Activated CD4-positive, alpha-beta T cell treated with anti-CD3 and anti-CD28 coated beads for 1 hour (primary cell): Measurements from ENCODE around the gene STK24.
A peak's percentile ranks its signal among the peaks of the same experiment; 100 is the strongest.

Experiments
- DNase-seq: peaks from one replicate; pipeline ENCODE4 v3.0.0-alpha.2; 2020

Gene STK24

DNA sequence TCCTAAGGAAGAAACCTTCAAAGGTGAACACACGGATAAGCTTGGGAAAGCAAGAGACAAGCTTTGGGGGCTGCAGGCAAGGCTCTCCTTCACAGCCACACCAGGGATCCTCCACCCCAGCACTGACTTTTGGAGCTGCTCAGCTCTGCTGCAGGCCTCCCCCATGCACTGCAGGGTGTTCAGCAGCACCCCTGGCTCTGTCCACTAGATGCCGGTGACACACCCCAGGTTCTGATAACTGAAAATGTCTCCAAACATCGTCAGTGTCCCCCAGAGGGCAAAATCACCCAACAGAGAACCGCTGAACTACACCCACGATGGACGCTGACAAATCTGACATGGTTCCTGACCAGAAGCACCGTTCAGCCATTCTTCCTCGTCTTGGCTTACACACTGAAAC lies 90.5 kb downstream of the STK24 start:
- DNase-seq = no peak

DNA sequence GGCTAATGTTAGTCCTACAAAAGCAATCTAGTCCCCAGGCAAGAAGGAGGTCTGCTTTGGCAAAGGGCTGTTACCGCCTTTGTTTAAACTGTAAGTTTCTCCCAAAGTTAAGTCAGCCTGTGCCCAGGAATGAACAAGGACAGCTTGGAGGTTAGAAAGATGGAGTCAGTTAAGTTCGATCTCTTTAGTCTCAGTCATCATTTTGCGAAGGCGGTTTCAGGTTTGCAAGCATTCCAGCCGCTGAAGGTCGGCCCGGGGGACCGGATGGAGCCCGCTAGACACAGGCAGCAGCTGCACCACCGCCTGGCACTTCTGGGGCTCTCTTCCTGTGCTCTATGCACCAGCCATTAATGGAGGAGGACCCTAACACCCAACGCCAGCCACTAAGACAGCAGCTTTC lies 91.3 kb downstream of the STK24 start:
- no peak for DNase-seq

DNA sequence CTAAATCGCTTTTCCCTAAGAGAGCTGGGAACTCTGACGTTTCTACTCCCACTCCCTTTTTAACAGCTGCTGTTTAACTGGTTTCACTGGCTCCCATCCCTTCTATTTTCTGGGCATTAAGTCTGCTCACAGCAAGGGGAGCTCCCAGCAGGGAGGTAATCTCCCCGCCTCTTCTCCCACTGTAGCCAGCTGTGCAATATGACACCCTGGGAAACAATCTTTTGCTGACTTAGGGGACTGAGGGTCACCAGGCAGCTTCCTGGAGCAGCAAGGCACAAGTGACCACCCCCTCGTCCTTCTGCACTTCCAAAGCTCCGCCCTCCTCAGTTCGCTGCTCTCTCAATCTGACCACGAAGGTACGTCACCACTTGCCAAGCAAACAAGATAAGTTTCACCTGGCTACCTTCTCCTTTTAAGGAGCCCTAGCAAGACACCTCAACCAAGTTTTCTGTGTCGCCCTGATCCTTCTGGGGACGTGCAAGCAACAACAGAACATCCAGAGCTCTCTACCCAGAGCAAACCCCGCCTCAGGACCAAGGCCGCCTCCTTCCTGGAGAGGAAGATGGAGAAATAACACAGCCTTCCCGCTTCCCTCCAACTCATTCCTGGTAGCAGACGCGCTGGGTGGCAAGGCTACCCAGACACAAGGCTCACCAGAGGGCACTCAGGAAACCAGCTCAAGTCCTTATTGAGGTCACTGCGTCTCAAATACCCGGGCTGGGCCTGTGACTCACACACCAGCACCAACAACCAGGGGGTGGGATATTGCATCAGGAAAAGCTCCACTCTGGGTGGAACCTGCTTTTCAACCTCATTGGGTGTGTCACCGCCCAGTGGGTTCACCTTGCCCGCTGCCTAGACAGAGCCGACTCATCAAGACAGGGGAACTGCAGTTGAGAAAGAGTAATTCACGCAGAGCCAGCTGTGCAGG lies 92.4 kb downstream of the STK24 start:
- DNase-seq = peak; percentile 51

DNA sequence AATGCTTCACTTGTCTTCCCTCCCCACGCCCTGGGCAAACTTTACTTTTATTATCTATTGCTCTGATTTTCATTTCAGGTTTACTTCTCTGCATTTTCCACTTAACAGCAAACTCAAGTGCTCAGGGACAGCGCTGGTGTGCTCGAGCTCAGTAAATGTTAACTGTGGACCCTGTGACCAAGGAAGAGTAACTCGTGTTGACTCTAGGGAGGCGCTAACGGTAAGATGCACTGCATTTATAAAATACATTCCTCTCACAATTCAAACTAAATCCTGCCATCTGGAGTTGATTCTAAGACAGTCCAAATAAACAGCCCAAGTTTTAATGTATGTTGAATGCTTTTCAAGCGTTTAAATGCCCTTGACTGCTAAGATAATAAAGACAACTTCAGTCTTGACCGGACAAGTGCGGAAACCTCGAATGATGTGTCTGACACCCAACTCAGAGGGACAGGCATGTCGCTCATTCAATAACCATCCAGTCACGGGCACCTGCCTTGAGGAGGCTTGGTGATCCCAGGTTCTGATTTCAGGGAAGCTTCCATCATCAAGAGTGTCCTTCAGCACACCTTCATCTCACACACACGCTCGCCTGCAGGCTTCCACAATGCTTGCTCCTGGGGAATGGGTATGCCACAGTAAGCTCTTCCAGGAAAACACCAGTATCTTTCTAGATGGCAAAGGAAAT lies 93.2 kb downstream of the STK24 start:
- DNase-seq = no peak

DNA sequence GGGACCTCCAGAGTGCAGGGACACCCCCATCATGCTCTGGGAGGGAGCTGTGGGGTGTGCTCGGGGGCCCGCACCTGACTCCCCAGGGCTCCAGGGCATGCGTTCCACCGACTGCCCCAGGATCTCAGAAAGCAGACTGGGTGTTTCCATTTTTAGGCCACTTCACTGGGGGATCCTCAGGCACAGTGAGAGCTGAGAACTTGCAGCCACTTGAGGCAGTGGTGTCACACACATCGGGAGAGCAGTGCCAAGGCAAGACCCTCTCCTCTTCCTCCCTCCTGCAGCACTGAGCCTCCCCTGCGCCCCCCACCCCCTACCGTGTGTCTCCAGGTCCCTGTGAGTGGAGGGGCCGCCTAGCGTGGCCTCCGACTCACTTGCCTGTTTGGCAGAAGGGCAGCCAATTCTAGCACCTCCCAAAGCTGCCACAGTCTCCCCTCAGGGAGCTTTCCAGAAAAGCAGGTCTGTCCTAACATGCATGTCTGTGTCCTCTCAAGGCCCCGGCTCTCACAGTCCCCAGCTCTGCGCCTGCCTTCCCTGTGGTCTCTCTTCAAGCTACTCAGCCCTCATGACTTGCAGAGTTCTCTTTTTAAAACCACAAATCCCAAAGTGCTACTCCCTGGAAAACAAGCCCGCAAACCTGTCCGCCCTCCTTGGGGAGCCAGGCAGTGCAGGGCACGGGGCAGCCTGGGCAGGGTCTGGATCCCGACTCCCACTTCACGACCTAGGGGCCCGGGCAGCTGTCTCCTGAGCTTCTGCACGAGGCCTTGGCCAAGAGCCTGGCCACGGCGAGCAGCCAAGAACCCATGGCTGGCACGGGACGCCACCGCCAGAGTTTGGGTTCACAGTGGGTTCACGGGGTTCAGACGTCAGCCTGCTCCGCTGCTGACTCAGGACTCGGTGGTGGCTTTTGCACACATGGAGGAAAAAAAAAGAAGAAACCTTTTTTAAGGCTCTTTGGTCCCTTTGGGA lies 94.1 kb downstream of the STK24 start:
- no peak for DNase-seq

DNA sequence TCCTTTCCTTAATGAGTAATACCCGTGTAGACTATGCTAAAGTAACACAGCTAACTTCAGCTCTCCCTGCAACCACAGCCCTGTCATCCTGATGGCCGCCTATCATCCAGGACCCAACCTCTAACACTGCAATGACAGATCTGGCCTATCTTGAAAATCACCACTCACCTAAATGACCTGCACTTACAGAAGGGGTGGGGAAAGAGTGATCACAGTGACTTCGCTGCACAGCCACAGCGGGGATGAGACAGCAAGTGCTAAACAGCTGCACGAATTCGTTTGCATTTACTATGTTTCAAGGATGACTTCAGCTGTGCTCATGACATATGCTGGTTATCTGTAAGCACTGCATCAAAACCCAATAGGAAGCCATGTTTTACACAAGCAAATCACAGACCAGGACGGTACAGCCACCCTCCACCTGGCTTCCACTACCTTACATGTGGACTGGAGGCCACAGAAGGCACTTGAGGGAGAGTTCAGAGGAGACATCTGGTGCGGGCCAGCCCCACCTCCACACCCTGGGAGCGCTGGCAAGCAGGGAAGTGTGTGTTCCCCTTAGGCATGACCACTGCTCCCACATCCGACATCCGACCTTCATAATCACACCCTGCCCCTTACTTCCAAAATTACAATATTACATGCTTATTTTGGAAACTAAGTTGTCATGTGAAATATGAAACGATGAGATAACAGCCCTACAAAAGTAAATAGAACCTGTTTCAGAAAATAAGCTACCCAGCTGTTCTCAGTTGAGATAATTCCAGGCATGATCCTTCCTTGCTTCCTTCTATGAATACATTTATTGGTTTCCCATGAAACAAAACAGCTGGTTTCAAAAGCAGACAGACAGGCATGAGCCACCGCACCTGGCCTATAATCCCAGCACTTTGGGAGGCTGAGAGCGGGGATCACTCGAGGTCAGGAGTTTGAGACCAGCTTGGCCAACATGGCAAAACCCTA lies 95.7 kb downstream of the STK24 start:
- no peak for DNase-seq

DNA sequence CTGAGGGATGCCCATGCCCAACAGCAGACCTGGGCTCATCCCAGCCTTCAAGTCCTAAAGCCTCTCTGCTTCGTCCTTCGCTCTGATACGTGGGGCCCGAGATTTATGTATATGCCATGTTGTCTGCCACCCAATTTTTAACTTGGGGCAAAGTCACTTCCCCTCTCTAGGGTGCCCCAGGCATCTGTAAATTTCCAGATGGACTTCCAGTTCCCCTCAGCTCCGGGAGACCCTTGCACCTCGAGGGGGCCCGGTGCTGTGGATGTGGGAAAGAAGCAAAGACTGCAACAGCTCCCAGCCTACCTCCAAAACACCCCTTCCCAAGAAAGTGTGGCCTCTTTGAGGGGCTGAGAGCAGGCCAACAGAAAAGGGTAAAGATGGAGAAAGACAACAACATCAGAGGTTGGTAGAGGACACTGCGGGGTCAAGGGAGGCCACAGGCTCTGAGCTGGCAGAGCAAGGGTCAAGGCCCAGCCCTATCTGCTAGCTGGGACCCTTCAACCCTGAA lies 97.4 kb downstream of the STK24 start:
- DNase-seq = no peak

DNA sequence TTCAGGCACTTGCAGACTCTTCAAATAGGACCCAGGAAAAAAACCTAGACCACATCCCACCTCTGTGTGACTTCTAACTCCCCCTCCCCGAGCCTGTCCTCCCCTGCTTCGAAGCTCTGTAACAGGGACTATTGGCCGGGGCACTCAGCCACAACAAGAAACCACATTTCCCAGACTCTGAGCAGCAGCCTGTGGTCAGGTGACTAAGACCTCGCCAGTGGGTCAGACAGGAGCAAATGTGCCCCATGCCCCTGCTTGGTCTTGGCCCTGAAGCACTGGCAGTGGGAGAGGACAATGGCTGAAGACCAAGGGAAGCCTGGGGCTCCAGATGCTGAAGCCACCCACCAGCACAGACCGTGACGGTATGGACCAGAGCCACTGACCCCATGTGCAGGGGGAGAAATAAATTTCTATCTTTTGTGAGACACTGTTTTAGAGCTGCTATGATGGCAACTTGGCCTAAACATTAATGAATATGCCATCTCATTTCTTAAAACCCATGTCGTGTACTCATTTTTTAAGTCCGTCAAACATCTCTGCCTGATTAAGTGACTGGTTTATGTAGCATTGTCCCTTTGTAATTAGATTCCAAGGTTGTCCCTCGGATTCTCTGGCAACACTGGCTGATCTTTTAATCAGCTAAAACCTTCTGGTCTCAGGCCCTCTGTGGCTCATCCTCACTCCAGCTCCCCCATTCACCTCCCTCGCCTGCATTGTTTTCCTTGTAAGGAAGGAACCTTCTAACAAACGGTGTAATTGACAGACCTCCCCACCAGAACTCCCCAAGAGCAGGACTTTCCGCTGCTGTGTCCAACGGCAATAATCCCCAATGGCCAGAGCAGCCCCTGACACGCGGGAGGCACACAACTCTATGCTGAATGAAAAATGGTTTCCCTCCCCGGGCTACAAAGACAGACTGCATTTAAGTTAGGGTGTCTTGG lies 98.4 kb downstream of the STK24 start:
- no peak for DNase-seq

DNA sequence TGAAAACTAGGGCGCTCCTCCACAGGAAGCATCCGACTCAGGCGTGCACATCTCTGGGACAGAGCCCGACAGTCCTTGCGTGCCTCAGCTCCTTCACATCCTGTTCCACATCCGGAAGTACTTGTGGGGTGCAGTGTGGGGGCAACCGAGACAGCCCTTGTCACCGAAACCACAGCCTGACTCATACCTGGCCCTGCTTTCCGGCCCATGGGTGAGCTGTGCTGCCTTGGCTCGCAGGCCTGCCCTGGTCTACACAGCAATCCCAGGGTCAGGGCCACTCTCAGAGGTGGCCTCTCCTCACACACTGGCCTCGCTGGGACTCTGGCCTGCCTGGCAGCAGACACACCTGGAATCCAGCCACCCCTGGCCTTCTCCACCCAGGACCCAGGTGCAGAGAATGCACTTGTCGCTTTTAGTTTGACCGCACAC lies 100.4 kb downstream of the STK24 start:
- DNase-seq = peak; percentile 78

DNA sequence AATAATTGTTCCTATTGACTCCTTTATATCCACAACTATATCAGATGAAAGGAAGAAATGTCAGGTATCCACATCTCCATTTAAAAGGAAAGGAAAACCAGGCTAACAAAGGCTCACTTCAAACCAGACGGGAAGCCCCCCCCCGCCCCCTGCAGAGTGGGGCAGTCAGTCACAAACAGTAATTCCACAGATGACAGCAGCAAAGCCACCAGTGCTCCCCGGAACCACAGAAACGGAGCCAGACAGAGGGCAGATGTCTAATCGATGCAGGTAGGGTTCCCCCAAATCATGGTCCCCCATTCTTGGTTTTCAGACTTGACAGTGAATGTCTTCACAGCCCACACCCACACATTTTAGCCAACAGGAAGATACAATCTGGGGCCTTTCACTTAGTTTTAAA lies 100.8 kb downstream of the STK24 start:
- DNase-seq = no peak

DNA sequence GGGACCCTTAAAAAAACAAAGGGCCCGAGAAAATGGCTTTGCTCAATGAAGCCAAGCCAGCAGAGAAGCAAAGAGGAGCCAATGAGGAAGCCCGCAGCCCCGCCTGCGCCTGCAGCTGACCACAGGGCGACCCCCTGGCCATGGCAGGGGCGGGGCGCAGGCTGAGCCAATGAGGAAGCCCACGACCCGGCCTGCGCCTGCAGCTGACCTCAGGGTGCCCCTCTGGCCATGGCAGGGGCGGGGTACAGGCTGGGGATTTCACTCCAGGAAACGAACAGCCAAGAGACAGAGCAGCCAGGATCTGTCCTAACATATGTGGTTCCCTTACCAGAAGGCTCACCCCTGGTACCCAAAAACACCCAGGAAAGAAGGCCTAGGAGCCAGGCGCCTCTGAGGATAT lies 101.4 kb downstream of the STK24 start:
- no peak for DNase-seq

DNA sequence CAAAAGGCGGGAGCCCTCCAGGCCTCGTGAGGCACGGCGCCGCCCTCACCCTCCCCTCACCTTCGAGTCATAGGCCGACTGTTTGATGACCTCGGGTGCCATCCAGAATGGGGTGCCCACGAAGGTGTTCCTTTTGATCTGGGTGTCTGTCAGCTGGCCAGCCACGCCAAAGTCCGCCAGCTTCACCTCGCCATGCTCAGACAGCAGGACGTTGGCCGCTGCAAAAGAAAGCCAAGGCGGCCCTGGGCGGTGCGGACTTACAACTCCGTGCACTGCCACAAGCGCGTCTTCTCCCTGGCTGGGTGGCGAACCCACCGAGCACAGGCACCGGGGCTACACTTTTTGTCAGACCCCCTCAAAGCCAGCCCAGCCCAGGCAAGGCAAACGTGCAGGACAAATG lies 102.1 kb downstream of the STK24 start:
- DNase-seq = no peak

DNA sequence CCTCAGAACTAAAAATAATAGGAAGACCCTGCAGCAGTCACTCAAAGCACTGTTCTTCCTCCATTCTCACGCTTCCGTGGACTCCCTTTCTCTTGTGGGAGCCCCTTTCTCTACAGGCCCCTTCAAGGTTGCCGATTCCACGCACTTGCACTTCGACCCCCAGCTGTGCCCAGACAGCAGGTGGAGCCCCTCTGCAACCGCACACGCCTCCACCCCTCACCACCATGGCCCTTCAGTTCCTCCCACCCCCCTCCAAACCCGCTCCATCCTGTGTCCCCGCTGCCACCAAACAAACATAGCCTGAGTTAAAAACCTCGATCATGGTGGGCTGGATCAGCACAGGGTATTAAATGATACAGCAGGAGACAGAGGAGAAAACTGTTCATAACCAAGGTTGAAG lies 102.6 kb downstream of the STK24 start:
- DNase-seq = no peak

DNA sequence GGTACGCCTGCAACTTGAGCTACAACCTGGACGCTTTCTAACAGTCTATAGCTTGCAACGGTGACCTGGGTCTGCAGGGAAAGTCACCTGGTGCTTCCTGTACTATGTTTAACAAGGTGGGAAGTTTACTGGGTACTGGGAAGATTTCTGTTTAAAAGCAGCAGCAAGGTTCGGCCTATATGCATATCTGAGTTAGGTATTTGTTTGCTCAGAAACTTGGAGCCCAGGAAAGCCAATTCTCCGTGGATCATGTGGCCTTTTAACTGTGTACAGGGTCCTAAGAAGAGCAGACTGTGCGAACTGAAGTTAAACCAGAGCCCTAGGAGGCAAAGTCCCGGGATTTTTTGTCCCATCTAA lies 103.1 kb downstream of the STK24 start:
- no peak for DNase-seq

DNA sequence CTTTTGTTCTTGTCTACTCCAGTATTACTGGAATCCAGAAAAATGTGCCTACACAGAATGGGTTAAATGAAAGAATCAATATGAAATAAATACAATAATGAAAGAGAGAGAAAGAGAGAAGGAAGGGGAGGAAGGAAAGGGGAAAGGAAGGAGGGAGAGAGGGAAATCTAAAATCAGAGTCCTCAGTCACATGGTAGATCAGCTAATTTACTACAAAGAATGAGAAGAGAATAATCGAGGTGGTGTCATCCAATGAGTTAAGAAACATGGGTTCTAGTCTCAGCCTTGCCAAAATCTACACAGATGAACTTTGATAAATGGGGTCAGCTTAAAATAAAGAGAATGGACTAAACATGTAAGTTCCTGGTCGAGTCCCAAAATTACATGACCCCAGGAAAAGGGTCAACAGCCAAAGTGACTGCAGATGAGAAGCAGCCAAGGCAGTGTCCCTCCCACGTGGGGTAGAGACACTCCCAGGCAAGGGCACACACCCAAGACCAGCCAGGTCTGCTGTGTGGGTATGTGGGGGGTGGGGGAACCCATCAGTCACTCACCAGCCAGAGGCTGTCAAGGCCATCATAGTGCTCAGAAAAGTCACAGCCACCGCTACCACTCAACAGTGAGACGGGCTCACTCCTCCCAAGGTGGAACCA lies 103.6 kb downstream of the STK24 start:
- no peak for DNase-seq

DNA sequence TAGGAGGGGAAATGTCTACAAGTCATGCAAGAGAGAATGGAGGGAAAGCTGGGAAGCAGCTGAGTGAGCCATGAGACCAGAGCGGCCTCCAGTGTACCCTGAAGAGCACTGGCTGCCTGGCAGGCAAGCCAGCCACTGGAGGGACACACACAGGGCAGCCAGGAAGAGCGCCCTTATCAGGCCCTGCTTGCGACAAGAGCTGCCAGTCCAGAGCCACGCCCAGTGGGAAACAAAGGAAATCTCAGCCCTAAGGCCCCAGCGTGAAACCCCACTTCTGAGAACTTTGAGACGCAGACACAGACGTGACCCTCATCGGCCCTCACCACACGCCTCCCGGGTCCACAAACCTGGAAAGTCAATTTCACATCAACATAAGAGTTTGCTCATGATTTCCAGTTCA lies 105.0 kb downstream of the STK24 start:
- DNase-seq = no peak

DNA sequence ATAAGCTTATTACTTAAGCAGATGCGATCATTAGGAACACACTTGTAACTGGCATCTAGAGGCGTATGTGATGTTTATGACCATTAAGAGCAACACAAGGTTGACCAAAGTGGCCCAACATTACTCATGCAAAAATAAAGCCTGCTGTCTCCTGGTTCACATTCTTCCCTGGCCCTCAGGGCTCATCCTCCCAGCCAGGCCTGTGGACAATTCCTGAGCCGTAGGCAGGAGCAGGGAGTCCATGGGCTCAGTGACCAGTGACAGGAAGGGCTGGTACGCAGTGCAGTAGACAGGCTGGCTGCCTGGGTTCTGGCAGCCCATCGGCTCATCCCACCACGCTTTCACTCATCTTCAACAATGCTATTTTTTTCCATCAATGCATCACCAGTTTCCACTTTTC lies 106.0 kb downstream of the STK24 start:
- no peak for DNase-seq

DNA sequence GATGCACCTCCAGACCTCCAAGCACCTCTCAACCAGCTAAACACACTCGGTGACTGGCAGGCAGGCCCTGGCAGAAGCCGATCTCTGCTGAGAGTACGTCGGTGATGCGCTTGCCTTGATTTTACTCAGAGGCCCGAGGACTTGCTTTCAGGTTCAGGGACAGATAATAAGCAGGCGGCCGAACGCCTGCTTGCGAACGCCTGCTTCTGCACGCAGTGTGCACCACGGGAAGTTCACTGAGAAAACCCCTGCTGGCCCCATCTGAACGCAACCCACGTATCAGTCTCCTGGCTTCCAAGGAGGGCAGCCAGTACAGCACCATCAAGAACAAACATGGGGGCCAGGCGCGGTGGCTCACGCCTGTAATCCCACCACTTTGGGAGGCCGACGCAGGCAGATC lies 108.0 kb downstream of the STK24 start:
- DNase-seq = no peak

DNA sequence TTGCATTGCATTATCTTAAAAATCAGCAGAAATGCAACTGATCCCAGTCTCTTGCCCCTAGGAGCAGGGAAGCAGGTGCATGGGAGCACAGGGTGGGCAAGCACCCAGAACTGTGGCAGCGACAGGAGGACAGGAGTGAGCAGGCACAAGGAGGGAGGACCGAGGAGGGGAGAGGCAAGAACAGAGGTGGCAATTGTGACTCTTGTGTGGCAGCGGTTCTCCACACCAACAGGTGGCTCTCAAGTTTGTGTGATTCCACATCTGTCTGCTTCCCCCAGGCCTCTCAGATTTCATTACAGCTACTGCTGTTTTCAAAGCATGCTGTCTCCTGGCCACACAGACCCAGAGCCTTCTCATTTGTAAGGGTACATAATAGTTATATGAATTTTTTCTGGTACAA lies 108.5 kb downstream of the STK24 start:
- DNase-seq = no peak
